ENCODE data around the gene PRDM15. TPM values are rescaled to one million over a fixed set of nuclear protein-coding genes. Genes with fewer than 3 reads are reported as not detected.

PRDM15 gene
- total and polyA plus RNA-seq, 8 donors = 0.92 to 44.6 (median 3.4) TPM

DNA sequence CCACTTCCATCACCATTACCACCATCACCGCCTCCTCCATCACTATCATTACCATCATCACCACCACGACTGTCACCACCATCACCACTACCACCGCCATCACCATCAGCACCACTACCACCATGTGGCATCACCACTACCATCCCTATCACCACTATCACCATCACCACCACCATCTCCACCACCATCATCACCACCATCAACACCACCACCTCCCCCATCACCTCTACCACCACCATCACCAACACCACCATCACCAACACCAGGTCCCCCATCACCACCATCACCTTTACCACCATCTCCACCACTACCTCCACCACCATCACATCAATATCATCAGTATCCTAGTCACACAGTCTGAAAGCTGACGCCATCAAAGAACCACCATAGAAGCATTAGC lies 72.4 kb downstream of the PRDM15 start:
- peaks cover 14 to 62% (median 56%) of the 10 kb centered on the region in 4 donors for H3K36me3 ChIP-seq
- no peaks in the 10 kb centered on the region for H3K9me3 ChIP-seq
- peaks cover 7 to 16% (median 12%) of the 10 kb centered on the region in 4 donors for H3K4me1 ChIP-seq
- no peak overlapping the region for H3K27ac ChIP-seq
- no peak for TF ChIP-seq POLR2A (IDR thresholded peaks at IDR 0.05)
- TF ChIP-seq, protein P1, sequence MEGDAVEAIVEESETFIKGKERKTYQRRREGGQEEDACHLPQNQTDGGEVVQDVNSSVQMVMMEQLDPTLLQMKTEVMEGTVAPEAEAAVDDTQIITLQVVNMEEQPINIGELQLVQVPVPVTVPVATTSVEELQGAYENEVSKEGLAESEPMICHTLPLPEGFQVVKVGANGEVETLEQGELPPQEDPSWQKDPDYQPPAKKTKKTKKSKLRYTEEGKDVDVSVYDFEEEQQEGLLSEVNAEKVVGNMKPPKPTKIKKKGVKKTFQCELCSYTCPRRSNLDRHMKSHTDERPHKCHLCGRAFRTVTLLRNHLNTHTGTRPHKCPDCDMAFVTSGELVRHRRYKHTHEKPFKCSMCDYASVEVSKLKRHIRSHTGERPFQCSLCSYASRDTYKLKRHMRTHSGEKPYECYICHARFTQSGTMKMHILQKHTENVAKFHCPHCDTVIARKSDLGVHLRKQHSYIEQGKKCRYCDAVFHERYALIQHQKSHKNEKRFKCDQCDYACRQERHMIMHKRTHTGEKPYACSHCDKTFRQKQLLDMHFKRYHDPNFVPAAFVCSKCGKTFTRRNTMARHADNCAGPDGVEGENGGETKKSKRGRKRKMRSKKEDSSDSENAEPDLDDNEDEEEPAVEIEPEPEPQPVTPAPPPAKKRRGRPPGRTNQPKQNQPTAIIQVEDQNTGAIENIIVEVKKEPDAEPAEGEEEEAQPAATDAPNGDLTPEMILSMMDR (IDR thresholded peaks at IDR 0.05) = peak in 1 of 7 experiments; percentile 3
- intact Hi-C loops (cut with DNase I; ENCODE audit: low total_unique reads) = no loop called here
- H3K4me3 ChIP-seq = no peak overlapping the region
- 95 to 100% (median 99%) methylated on average over 4 of the region's 4 CpGs for whole genome bisulfite sequencing, 5 donors
- no peak for DNase-seq
- no peaks in the 10 kb centered on the region for H3K27me3 ChIP-seq

DNA sequence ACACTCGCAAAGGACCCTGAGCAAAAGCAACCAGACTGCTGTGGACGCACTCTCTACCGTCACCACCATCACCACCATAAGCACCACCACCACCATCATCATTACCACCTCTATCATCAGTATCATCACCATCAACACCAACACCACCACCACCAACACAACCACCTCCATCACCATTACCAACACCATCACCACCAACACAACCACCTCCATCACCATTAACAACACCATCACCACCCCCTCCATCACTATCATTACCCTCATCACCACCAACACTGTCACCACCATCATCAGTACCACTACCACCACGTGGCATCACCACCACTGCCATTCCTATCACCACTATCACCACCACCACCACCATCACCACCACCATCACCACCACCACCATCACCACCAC lies 73.5 kb downstream of the PRDM15 start:
- H3K4me1 ChIP-seq = peaks cover 7 to 16% (median 12%) of the 10 kb centered on the region in 4 donors
- 95 to 99% (median 99%) methylated on average over 4 of the region's 4 CpGs for WGBS, 5 donors
- H3K27me3 ChIP-seq = no peaks in the 10 kb centered on the region
- peaks cover 18 to 65% (median 59%) of the 10 kb centered on the region in 4 donors for H3K36me3 ChIP-seq
- intact Hi-C loops (cut with DNase I; ENCODE audit: low total_unique reads) = no loop called here
- H3K4me3 ChIP-seq = no peak overlapping the region
- TF ChIP-seq, protein P1 (IDR thresholded peaks at IDR 0.05) = no peak
- TF ChIP-seq EP300 (IDR thresholded peaks at IDR 0.05) (no peak), POLR2A (IDR thresholded peaks at IDR 0.05) (no peak), POLR2AphosphoS5 (IDR thresholded peaks at IDR 0.05) (no peak)
- H3K9me3 ChIP-seq = no peaks in the 10 kb centered on the region
- no peak overlapping the region for H3K27ac ChIP-seq
- no peak for DNase-seq

DNA sequence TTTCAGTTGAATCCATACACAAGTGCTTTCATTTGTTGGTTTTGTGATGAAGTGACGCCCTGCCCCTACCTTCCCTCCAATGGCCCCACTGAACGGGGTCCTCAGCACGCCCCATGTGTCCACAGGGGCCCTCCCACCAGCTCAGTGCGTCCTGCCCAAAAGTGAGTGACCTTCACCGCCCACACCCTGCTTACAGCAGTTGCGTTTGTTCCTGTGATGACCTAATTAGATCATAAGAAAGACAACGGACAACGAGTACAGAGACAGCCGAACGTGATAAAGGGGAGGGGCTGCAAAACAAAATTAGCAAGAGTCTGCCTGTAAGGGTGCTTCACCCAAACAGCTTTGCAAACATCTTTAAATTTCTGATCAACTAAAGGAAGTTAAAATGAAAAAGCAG lies 74.1 kb downstream of the PRDM15 start:
- Histone ChIP-seq H3K4me3 (no peak overlapping the region), H3K27me3 (no peaks in the 10 kb centered on the region), H3K9me3 (no peaks in the 10 kb centered on the region), H3K27ac (no peak overlapping the region), H3K36me3 (peaks cover 12 to 65% (median 59%) of the 10 kb centered on the region in 4 donors), H3K4me1 (peaks cover 7 to 16% (median 12%) of the 10 kb centered on the region in 4 donors)
- WGBS, 5 donors = 80 to 85% (median 82%) methylated on average over 10 of the region's 10 CpGs
- TF ChIP-seq POLR2AphosphoS5 (IDR thresholded peaks at IDR 0.05) (no peak), POLR2A (IDR thresholded peaks at IDR 0.05) (no peak), EP300 (IDR thresholded peaks at IDR 0.05) (no peak)
- TF ChIP-seq, protein P1 (IDR thresholded peaks at IDR 0.05) = no peak
- no peak for DNase-seq
- intact Hi-C loops (cut with DNase I; ENCODE audit: low total_unique reads) = no loop called here

DNA sequence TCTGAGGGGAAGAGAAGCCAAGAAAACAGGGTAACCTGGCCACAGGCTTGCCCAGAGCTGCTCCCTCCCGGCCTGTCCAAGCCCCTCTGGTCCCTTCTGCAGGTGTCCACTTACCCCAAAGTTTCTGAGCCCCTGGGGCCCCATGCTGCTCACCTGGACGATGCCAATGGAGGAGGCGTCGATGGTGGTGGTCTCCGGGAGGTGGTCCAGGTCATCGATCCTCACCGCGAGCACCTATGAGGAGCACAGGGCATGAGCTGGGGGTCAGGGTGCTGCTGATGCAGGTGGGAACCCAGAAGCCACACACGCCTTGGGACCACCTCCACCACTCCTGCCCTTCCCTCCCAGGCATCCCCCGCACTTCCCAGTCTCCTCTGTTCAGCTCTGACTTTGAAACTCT lies 74.8 kb downstream of the PRDM15 start:
- H3K4me1 ChIP-seq = peaks cover 7 to 16% (median 12%) of the 10 kb centered on the region in 4 donors
- DNase-seq = no peak
- 95 to 98% (median 97%) methylated on average over 3 to 10 of the region's 10 CpGs for WGBS, 5 donors
- TF ChIP-seq POLR2AphosphoS5 (IDR thresholded peaks at IDR 0.05) (no peak), POLR2A (IDR thresholded peaks at IDR 0.05) (no peak), EP300 (IDR thresholded peaks at IDR 0.05) (no peak)
- TF ChIP-seq, protein P1 (IDR thresholded peaks at IDR 0.05) = no peak
- peaks cover 8 to 65% (median 59%) of the 10 kb centered on the region in 4 donors for H3K36me3 ChIP-seq
- H3K27me3 ChIP-seq = no peaks in the 10 kb centered on the region
- intact Hi-C loops (cut with DNase I; ENCODE audit: low total_unique reads) = no loop called here
- no peak overlapping the region for H3K4me3 ChIP-seq
- no peak overlapping the region for H3K27ac ChIP-seq
- no peaks in the 10 kb centered on the region for H3K9me3 ChIP-seq

Data from stomach (tissue), 9 donors.